ENCODE results near the gene ZFYVE9.

ZFYVE9 gene

DNA sequence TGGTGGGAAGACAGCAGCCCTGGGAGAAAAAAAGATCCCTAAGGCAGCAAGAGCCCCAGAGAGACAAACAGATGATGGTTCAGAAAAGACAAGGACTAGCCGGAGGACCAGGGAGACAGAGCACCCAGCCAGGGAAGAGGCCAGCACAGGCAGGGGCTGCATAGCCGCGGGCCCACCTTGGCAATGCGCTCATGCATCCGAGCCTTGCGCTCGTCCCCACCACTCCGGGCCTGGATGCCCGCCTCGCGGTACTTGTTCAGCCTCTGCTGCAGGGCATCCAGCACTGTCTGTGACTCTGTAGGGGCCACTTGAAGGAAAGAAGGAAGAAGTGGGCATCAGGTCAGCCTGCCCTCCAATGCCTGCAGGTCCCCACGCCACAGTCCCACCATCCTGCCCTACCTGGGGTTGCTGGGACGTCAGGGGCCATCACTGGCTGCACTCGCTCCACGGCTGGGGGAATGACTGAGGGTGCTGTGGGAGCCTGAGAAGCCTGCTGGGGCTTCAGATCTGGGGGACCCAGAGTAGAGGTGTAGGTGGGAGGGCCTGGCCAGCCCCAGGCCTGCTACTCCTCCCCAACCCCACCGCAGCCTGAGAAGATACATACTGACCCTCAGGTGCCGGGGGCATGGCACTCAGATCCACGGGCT lies 217.1 kb downstream of the ZFYVE9 start:
- Histone ChIP-seq H3K27ac (no peak overlapping the region), H2AFZ (no peak overlapping the region), H3K9ac (no peak overlapping the region), H3K4me2 (ENCODE audit: low read length) (no peak overlapping the region), H3K27me3 (ENCODE audit: control insufficient read depth, insufficient read depth, low read length) (no peaks in the 10 kb centered on the region), H3K4me3 (ENCODE audit: low read depth, low read length) (no peak overlapping the region), H3K79me2 (no peaks in the 10 kb centered on the region), H3K36me3 (ENCODE audit: control insufficient read depth, insufficient read depth, low read length) (no peaks in the 10 kb centered on the region), H3K4me1 (no peaks in the 10 kb centered on the region), H3K9me3 (ENCODE audit: control insufficient read depth, low read length) (no peaks in the 10 kb centered on the region)
- TF ChIP-seq, protein P1, sequence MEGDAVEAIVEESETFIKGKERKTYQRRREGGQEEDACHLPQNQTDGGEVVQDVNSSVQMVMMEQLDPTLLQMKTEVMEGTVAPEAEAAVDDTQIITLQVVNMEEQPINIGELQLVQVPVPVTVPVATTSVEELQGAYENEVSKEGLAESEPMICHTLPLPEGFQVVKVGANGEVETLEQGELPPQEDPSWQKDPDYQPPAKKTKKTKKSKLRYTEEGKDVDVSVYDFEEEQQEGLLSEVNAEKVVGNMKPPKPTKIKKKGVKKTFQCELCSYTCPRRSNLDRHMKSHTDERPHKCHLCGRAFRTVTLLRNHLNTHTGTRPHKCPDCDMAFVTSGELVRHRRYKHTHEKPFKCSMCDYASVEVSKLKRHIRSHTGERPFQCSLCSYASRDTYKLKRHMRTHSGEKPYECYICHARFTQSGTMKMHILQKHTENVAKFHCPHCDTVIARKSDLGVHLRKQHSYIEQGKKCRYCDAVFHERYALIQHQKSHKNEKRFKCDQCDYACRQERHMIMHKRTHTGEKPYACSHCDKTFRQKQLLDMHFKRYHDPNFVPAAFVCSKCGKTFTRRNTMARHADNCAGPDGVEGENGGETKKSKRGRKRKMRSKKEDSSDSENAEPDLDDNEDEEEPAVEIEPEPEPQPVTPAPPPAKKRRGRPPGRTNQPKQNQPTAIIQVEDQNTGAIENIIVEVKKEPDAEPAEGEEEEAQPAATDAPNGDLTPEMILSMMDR (IDR thresholded peaks at IDR 0.05) = no peak

DNA sequence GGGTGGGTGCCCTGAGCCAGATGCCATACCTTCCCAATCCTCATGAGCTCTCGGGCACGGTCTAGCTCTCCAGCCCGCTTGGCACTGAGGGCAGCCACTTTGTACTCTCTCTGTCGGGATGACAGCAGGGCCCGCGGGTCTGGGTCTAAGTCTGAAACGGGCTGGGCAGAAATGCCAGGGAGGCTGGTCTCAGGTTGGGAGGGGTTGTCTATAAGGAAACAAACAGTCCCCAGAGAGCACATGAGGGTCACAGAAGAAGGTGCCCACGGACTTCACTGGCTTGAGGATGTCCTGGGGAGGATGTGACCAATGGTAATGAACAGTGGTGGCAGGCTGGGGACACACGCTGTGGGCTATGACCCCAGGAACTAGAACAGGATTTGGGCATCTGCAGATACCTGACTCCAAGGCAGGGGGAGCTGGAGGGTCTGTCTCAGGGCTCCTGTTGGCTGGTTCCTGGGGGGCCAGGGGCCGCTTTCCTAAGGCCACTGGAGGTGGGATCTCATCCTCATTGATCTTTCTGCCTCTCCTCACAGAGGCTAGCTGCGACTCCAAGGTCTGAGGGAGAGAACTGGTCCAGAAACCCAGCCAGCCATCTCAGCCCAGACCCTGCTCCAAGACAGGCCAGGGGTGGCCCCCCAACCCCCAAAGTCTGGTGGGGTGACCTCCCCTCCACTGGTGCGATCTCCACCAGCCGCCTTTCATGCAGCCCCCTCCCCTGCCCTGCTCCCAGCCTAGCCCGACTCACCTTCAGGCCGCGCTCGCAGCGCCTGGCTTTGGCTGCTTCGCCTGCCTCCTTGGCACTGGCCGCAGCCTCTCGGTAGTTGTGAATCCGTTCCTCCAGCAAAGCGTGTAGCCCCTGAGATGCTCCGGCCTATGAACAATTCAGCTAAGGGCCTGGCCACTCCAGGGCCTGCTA lies 218.0 kb downstream of the ZFYVE9 start:
- H3K79me2 ChIP-seq = peaks cover 3% of the 10 kb centered on the region
- TF ChIP-seq, protein P1 (IDR thresholded peaks at IDR 0.05) = no peak
- no peaks in the 10 kb centered on the region for H3K27me3 ChIP-seq (ENCODE audit: control insufficient read depth, insufficient read depth, low read length)
- no peak overlapping the region for H2AFZ ChIP-seq
- H3K27ac ChIP-seq = no peak overlapping the region
- H3K4me3 ChIP-seq (ENCODE audit: low read depth, low read length) = no peak overlapping the region
- no peaks in the 10 kb centered on the region for H3K36me3 ChIP-seq (ENCODE audit: control insufficient read depth, insufficient read depth, low read length)
- no peaks in the 10 kb centered on the region for H3K9me3 ChIP-seq (ENCODE audit: control insufficient read depth, low read length)
- no peaks in the 10 kb centered on the region for H3K4me1 ChIP-seq
- H3K9ac ChIP-seq = no peak overlapping the region
- H3K4me2 ChIP-seq (ENCODE audit: low read length) = no peak overlapping the region

DNA sequence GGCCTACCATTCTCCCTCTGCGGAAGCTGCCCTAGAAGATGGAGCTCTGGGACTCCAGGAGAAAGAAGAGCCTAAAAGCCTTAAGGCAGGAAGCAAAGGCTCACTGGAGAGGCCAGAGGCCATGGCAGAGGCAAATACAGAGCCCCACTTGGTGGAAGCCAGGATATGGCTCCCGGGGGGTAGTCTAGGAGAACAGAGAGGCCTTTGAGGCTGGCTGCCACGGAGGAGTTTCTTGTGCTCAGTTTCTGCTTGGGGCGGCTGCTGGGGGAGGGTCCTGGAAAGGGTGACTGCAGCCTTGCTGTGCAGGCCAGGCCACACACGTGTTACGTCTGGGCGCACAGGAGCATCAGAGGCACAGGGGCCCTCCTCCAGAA lies 218.7 kb downstream of the ZFYVE9 start:
- no peaks in the 10 kb centered on the region for H3K27me3 ChIP-seq (ENCODE audit: control insufficient read depth, insufficient read depth, low read length)
- H3K27ac ChIP-seq = no peak overlapping the region
- no peak overlapping the region for H3K4me2 ChIP-seq (ENCODE audit: low read length)
- no peaks in the 10 kb centered on the region for H3K36me3 ChIP-seq (ENCODE audit: control insufficient read depth, insufficient read depth, low read length)
- H3K4me1 ChIP-seq = no peaks in the 10 kb centered on the region
- peaks cover 3% of the 10 kb centered on the region for H3K79me2 ChIP-seq
- H3K9me3 ChIP-seq (ENCODE audit: control insufficient read depth, low read length) = no peaks in the 10 kb centered on the region
- TF ChIP-seq, protein P1 (IDR thresholded peaks at IDR 0.05) = no peak
- no peak overlapping the region for H3K4me3 ChIP-seq (ENCODE audit: low read depth, low read length)
- H2AFZ ChIP-seq = no peak overlapping the region
- H3K9ac ChIP-seq = no peak overlapping the region

DNA sequence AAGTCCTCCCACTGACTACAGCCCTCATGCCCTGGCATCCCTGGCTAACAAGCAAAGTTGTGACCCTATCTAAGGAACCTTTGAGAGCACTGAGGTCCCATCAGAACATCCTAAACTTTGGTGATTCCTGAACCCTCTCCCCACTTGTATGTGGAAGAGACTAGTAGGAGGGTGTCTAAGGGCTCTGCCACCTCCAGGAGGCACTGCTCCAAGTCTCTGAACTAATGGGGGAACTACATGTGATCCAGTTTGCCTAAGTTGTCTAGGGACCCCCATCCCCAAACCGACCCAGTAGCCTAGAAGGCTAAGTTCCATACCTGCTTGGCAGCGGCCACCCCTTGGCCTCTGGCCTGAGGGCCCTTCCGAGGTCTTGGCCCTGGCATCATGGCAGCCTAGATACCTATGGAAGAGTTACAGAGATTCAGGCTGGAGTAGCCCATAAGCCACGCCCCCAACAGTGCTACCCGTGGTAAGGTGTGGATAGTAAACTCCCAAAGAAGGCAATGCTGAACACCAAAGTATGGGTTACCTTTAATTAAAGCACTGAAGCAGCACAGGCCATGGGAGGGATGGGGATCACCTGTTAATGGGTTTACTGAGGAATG lies 222.4 kb downstream of the ZFYVE9 start:
- Histone ChIP-seq H3K9ac (no peak overlapping the region), H2AFZ (no peak overlapping the region), H3K27ac (no peak overlapping the region), H3K79me2 (peaks cover 3% of the 10 kb centered on the region), H3K4me2 (ENCODE audit: low read length) (peak overlapping the region; percentile 73), H3K36me3 (ENCODE audit: control insufficient read depth, insufficient read depth, low read length) (no peaks in the 10 kb centered on the region), H3K27me3 (ENCODE audit: control insufficient read depth, insufficient read depth, low read length) (no peaks in the 10 kb centered on the region), H3K4me1 (no peaks in the 10 kb centered on the region), H3K4me3 (ENCODE audit: low read depth, low read length) (no peak overlapping the region), H3K9me3 (ENCODE audit: control insufficient read depth, low read length) (no peaks in the 10 kb centered on the region)
- TF ChIP-seq, protein P1 (IDR thresholded peaks at IDR 0.05) = no peak

Data from parathyroid adenoma (tissue), 2 donors.